Activated CD4-positive, alpha-beta T cell treated with anti-CD3 and anti-CD28 coated beads, Interleukin-2, amount 10 ng/mL, durations not matched to agents 7 days and 5 days (primary cell): ENCODE data around the gene IL16. TPM values are rescaled to one million over a fixed set of nuclear protein-coding genes. Genes with fewer than 3 reads are reported as not detected.
A peak's percentile ranks its signal among the peaks of the same experiment; 100 is the strongest.
"Not testable (repeated sequence)": the region's sequence is repeated elsewhere in the genome, so short reads cannot be mapped to it uniquely, and the experiment has no call there.

Source experiments
- CTCF ChIA-PET: fragments of 350-600 bp; sonication (Branson Sonifier 250); formaldehyde crosslinking; loops from one replicate; lab custom pipeline; 2021; ENCODE audit warnings: antibody characterized with exemption; lab: Charles Lee
- POLR2A ChIA-PET: fragments of 350-600 bp; sonication (Branson Sonifier 250); formaldehyde crosslinking; loops from one replicate; lab custom pipeline; 2021; ENCODE audit warnings: antibody characterized with exemption; lab: Charles Lee
- DNase-seq: peaks from one replicate; pipeline ENCODE4 v3.0.0-alpha.2; 2020
- H3K27ac Mint-ChIP-seq: one replicate; pipeline ENCODE4 v1.8.0; 2021; ENCODE audit warnings: mild to moderate bottlenecking, moderate library complexity, mixed read lengths
- H3K27me3 Mint-ChIP-seq: one replicate; pipeline ENCODE4 v1.8.0; 2021; ENCODE audit warnings: mixed read lengths
- H3K36me3 Mint-ChIP-seq: one replicate; pipeline ENCODE4 v1.8.0; 2021; ENCODE audit warnings: low read depth, mixed read lengths
- H3K4me1 Mint-ChIP-seq: one replicate; pipeline ENCODE4 v1.8.0; 2021; ENCODE audit warnings: mixed read lengths
- H3K4me3 Mint-ChIP-seq: one replicate; pipeline ENCODE4 v1.8.0; 2021; ENCODE audit warnings: mild to moderate bottlenecking, moderate library complexity, mixed read lengths
- H3K9me3 Mint-ChIP-seq: one replicate; pipeline ENCODE4 v1.8.0; 2021; ENCODE audit warnings: mixed read lengths
- total RNA-seq, 2 experiments: library from RNA; stranded (reverse); gene quantifications; one replicate each; pipeline ENCODE4 v1.2.3, GENCODE V29; 2021

The IL16 gene
- total RNA-seq, 2 experiments from 2014 or later, result 239 to 242 TPM

GRCh38 chr15:81335631-81336030, 139.0 kb downstream of the IL16 start:
- ChIA-PET POLR2A (no interaction called here), CTCF (interaction anchor here (1.2 to 2.0 kb wide), 3 partner anchors 39 to 70 kb away, joined by 3 to 6 read pairs (median 5); no protein-coding TSS in a partner anchor)
- Mint-ChIP-seq H3K36me3 (no peaks in the 10 kb centered on the region), H3K4me3 (no peak overlapping the region), H3K27me3 (no peaks in the 10 kb centered on the region), H3K9me3 (no peaks in the 10 kb centered on the region), H3K4me1 (peaks cover 10% of the 10 kb centered on the region), H3K27ac (no peak overlapping the region)
- DNase-seq, result no peak

GRCh38 chr15:81336568-81336967, 139.9 kb downstream of the IL16 start:
- no peaks in the 10 kb centered on the region for H3K36me3 Mint-ChIP-seq
- peak; percentile 42 for DNase-seq
- no peaks in the 10 kb centered on the region for H3K9me3 Mint-ChIP-seq
- POLR2A ChIA-PET, result no interaction called here
- H3K27ac Mint-ChIP-seq, result no peak overlapping the region
- no peak overlapping the region for H3K4me3 Mint-ChIP-seq
- H3K27me3 Mint-ChIP-seq, result no peaks in the 10 kb centered on the region
- H3K4me1 Mint-ChIP-seq, result peaks cover 3% of the 10 kb centered on the region
- CTCF ChIA-PET, result interaction anchor here (0.8 to 1.2 kb wide), 3 partner anchors 40 to 71 kb away, joined by 3 to 5 read pairs (median 3); no protein-coding TSS in a partner anchor

GRCh38 chr15:81337241-81337640, 140.6 kb downstream of the IL16 start:
- Mint-ChIP-seq H3K27me3 (no peaks in the 10 kb centered on the region), H3K4me1 (peaks cover 3% of the 10 kb centered on the region)
- POLR2A ChIA-PET, result no interaction called here

GRCh38 chr15:81337713-81338157, 141.1 kb downstream of the IL16 start:
- no peaks in the 10 kb centered on the region for H3K9me3 Mint-ChIP-seq
- H3K4me3 Mint-ChIP-seq, result no peak overlapping the region
- ChIA-PET CTCF (interaction anchor here (1.2 kb wide), 1 partner anchor 72 kb away, joined by 5 read pairs; no protein-coding TSS in a partner anchor), POLR2A (no interaction called here)
- H3K27ac Mint-ChIP-seq, result no peak overlapping the region
- DNase-seq, result no peak
- H3K36me3 Mint-ChIP-seq, result no peaks in the 10 kb centered on the region
- peaks cover 3% of the 10 kb centered on the region for H3K4me1 Mint-ChIP-seq
- no peaks in the 10 kb centered on the region for H3K27me3 Mint-ChIP-seq

More at GRCh38 chr15:81337241-81337640, 140.6 kb downstream of the IL16 start:
- Mint-ChIP-seq H3K27ac (no peak overlapping the region), H3K9me3 (no peaks in the 10 kb centered on the region), H3K4me3 (no peak overlapping the region), H3K36me3 (no peaks in the 10 kb centered on the region)
- no peak for DNase-seq
- CTCF ChIA-PET, result interaction anchor here (0.8 to 1.2 kb wide), 2 partner anchors 51 to 71 kb away, joined by 3 to 5 read pairs; no protein-coding TSS in a partner anchor

- H3K9me3 Mint-ChIP-seq, result no peaks in the 10 kb centered on the region
- no peaks in the 10 kb centered on the region for H3K36me3 Mint-ChIP-seq
- no peak for DNase-seq
- CTCF ChIA-PET, result no interaction called here
- H3K27me3 Mint-ChIP-seq, result no peaks in the 10 kb centered on the region
- no peaks in the 10 kb centered on the region for H3K4me1 Mint-ChIP-seq
- POLR2A ChIA-PET, result no interaction called here
- H3K27ac Mint-ChIP-seq, result no peak overlapping the region
- H3K4me3 Mint-ChIP-seq, result no peak overlapping the region
Observed at GRCh38 chr15:81338170-81339007, 141.7 kb downstream of the IL16 start.

- Mint-ChIP-seq H3K36me3 (no peaks in the 10 kb centered on the region), H3K27ac (no peak overlapping the region), H3K27me3 (no peaks in the 10 kb centered on the region), H3K4me1 (no peaks in the 10 kb centered on the region), H3K9me3 (no peaks in the 10 kb centered on the region), H3K4me3 (no peak overlapping the region)
- no peak for DNase-seq
- ChIA-PET POLR2A (no interaction called here), CTCF (interaction anchor here (0.9 to 1.1 kb wide), 2 partner anchors 8 to 73 kb away, joined by 3 to 4 read pairs; no protein-coding TSS in a partner anchor)
Observed at GRCh38 chr15:81339321-81339720, 142.6 kb downstream of the IL16 start.

- H3K9me3 Mint-ChIP-seq, result no peaks in the 10 kb centered on the region
- H3K4me3 Mint-ChIP-seq, result no peak overlapping the region
- ChIA-PET POLR2A (no interaction called here), CTCF (interaction anchor here (0.9 to 1.1 kb wide), 2 partner anchors 8 to 74 kb away, joined by 3 to 4 read pairs; no protein-coding TSS in a partner anchor)
- no peak for DNase-seq
- no peaks in the 10 kb centered on the region for H3K4me1 Mint-ChIP-seq
- no peaks in the 10 kb centered on the region for H3K36me3 Mint-ChIP-seq
- H3K27ac Mint-ChIP-seq, result no peak overlapping the region
- no peaks in the 10 kb centered on the region for H3K27me3 Mint-ChIP-seq
Observed at GRCh38 chr15:81339851-81340250, 143.2 kb downstream of the IL16 start.

GRCh38 chr15:81341351-81341750, 144.7 kb downstream of the IL16 start:
- no peak overlapping the region for H3K27ac Mint-ChIP-seq
- no peaks in the 10 kb centered on the region for H3K27me3 Mint-ChIP-seq
- ChIA-PET CTCF (interaction anchor here (0.8 kb wide), 1 partner anchor 20 kb away, joined by 3 read pairs; no protein-coding TSS in a partner anchor), POLR2A (no interaction called here)
- no peaks in the 10 kb centered on the region for H3K9me3 Mint-ChIP-seq
- no peak overlapping the region for H3K4me3 Mint-ChIP-seq
- H3K4me1 Mint-ChIP-seq, result no peaks in the 10 kb centered on the region
- H3K36me3 Mint-ChIP-seq, result no peaks in the 10 kb centered on the region
- DNase-seq, result no peak

- Mint-ChIP-seq H3K4me3 (no peak overlapping the region), H3K9me3 (no peaks in the 10 kb centered on the region), H3K36me3 (no peaks in the 10 kb centered on the region), H3K27ac (no peak overlapping the region), H3K27me3 (no peaks in the 10 kb centered on the region), H3K4me1 (no peaks in the 10 kb centered on the region)
- no peak for DNase-seq
- ChIA-PET CTCF (interaction anchor here (0.6 to 1.4 kb wide), 2 partner anchors 9 to 439 kb away, joined by 3 to 4 read pairs; no protein-coding TSS in a partner anchor), POLR2A (no interaction called here)
Observed at GRCh38 chr15:81343371-81343770, 146.7 kb downstream of the IL16 start.

- Mint-ChIP-seq H3K36me3 (no peaks in the 10 kb centered on the region), H3K9me3 (no peaks in the 10 kb centered on the region), H3K27ac (no peak overlapping the region), H3K4me3 (no peak overlapping the region), H3K27me3 (no peaks in the 10 kb centered on the region), H3K4me1 (no peaks in the 10 kb centered on the region)
- ChIA-PET CTCF (interaction anchor here (1.2 kb wide), 1 partner anchor 701 kb away, joined by 5 read pairs; no protein-coding TSS in a partner anchor), POLR2A (no interaction called here)
- DNase-seq, result no peak
Observed at GRCh38 chr15:81346611-81347010, 149.9 kb downstream of the IL16 start.

- H3K27ac Mint-ChIP-seq, result no peak overlapping the region
- CTCF ChIA-PET, result no interaction called here
Observed at GRCh38 chr15:81347910-81348309, 151.2 kb downstream of the IL16 start.

GRCh38 chr15:81348691-81349090, 152.0 kb downstream of the IL16 start:
- H3K27ac Mint-ChIP-seq, CTCF ChIA-PET, POLR2A ChIA-PET, H3K9me3 Mint-ChIP-seq, DNase-seq, H3K36me3 Mint-ChIP-seq, H3K27me3 Mint-ChIP-seq, H3K4me1 Mint-ChIP-seq, H3K4me3 Mint-ChIP-seq: not testable (repeated sequence)

More at GRCh38 chr15:81347910-81348309, 151.2 kb downstream of the IL16 start:
- POLR2A ChIA-PET, result no interaction called here
- DNase-seq, result no peak
- Mint-ChIP-seq H3K9me3 (no peaks in the 10 kb centered on the region), H3K27me3 (no peaks in the 10 kb centered on the region), H3K4me3 (no peak overlapping the region), H3K4me1 (no peaks in the 10 kb centered on the region), H3K36me3 (no peaks in the 10 kb centered on the region)

- H3K4me3 Mint-ChIP-seq, result no peak overlapping the region
- no peaks in the 10 kb centered on the region for H3K9me3 Mint-ChIP-seq
- POLR2A ChIA-PET, result no interaction called here
- no peaks in the 10 kb centered on the region for H3K27me3 Mint-ChIP-seq
- no peaks in the 10 kb centered on the region for H3K36me3 Mint-ChIP-seq
- no peak overlapping the region for H3K27ac Mint-ChIP-seq
- CTCF ChIA-PET, result no interaction called here
- no peak for DNase-seq
- no peaks in the 10 kb centered on the region for H3K4me1 Mint-ChIP-seq
Observed at GRCh38 chr15:81349271-81349670, 152.6 kb downstream of the IL16 start.
